ENCODE measurements around the gene INSRR.
A peak's percentile ranks its signal among the peaks of the same experiment; 100 is the strongest.

The INSRR gene

GRCh38 chr1:156858959-156859522 lies at the start of gene INSRR:
Gene INSRR, minus strand, starts transcription at chr1:156859117. Its CDS starts 496 bp downstream, at chr1:156858621.
- H3K36me3 Mint-ChIP-seq = no peaks in the 10 kb centered on the region
- H3K27ac Mint-ChIP-seq = no peak within 1 kb of the TSS
- peak within 1 kb of the TSS; percentile 85 for H3K4me3 Mint-ChIP-seq
- peaks cover 25% of the 10 kb centered on the region for H3K27me3 Mint-ChIP-seq
- no peaks in the 10 kb centered on the region for H3K9me3 Mint-ChIP-seq (ENCODE audit: low read depth)
- peaks cover 31% of the 10 kb centered on the region for H3K4me1 Mint-ChIP-seq (ENCODE audit: low read depth)

GRCh38 chr1:156908541-156908940 lies 49.6 kb upstream of the INSRR start:
- H3K9me3 Mint-ChIP-seq (ENCODE audit: low read depth) = no peaks in the 10 kb centered on the region
- H3K36me3 Mint-ChIP-seq = no peaks in the 10 kb centered on the region
- H3K4me3 Mint-ChIP-seq = no peak overlapping the region
- H3K27ac Mint-ChIP-seq = no peak overlapping the region
- H3K4me1 Mint-ChIP-seq (ENCODE audit: low read depth) = no peaks in the 10 kb centered on the region
- no peaks in the 10 kb centered on the region for H3K27me3 Mint-ChIP-seq

- Mint-ChIP-seq H3K36me3 (no peaks in the 10 kb centered on the region), H3K9me3 (ENCODE audit: low read depth) (no peaks in the 10 kb centered on the region), H3K27ac (no peak overlapping the region), H3K4me3 (no peak overlapping the region), H3K27me3 (no peaks in the 10 kb centered on the region), H3K4me1 (ENCODE audit: low read depth) (no peaks in the 10 kb centered on the region)
These were observed 47.4 kb upstream of the INSRR start for GRCh38 chr1:156906206-156906906.

- no peaks in the 10 kb centered on the region for H3K36me3 Mint-ChIP-seq
- no peaks in the 10 kb centered on the region for H3K4me1 Mint-ChIP-seq (ENCODE audit: low read depth)
- H3K4me3 Mint-ChIP-seq = no peak overlapping the region
- H3K27me3 Mint-ChIP-seq = no peaks in the 10 kb centered on the region
- H3K27ac Mint-ChIP-seq = no peak overlapping the region
- H3K9me3 Mint-ChIP-seq (ENCODE audit: low read depth) = no peaks in the 10 kb centered on the region
These were observed 46.7 kb upstream of the INSRR start for GRCh38 chr1:156905651-156906050.

- Mint-ChIP-seq H3K4me1 (ENCODE audit: low read depth) (no peaks in the 10 kb centered on the region), H3K36me3 (no peaks in the 10 kb centered on the region), H3K4me3 (no peak overlapping the region), H3K27me3 (no peaks in the 10 kb centered on the region), H3K27ac (no peak overlapping the region), H3K9me3 (ENCODE audit: low read depth) (no peaks in the 10 kb centered on the region)
These were observed 46.3 kb upstream of the INSRR start for GRCh38 chr1:156905176-156905575.

- Mint-ChIP-seq H3K4me1 (ENCODE audit: low read depth) (no peaks in the 10 kb centered on the region), H3K9me3 (ENCODE audit: low read depth) (no peaks in the 10 kb centered on the region), H3K27me3 (no peaks in the 10 kb centered on the region), H3K4me3 (no peak overlapping the region), H3K36me3 (no peaks in the 10 kb centered on the region), H3K27ac (no peak overlapping the region)
These were observed 45.5 kb upstream of the INSRR start for GRCh38 chr1:156904187-156904959.

GRCh38 chr1:156903328-156904091 lies 44.6 kb upstream of the INSRR start:
- Mint-ChIP-seq H3K4me3 (no peak overlapping the region), H3K4me1 (ENCODE audit: low read depth) (peaks cover 2% of the 10 kb centered on the region), H3K36me3 (no peaks in the 10 kb centered on the region), H3K27ac (no peak overlapping the region), H3K27me3 (peaks cover 1% of the 10 kb centered on the region), H3K9me3 (ENCODE audit: low read depth) (no peaks in the 10 kb centered on the region)

GRCh38 chr1:156901966-156902915 lies 43.3 kb upstream of the INSRR start:
- Mint-ChIP-seq H3K4me1 (ENCODE audit: low read depth) (peaks cover 8% of the 10 kb centered on the region), H3K4me3 (no peak overlapping the region), H3K27me3 (peaks cover 1% of the 10 kb centered on the region), H3K27ac (no peak overlapping the region), H3K9me3 (ENCODE audit: low read depth) (no peaks in the 10 kb centered on the region), H3K36me3 (no peaks in the 10 kb centered on the region)

- Mint-ChIP-seq H3K27me3 (peaks cover 1% of the 10 kb centered on the region), H3K9me3 (ENCODE audit: low read depth) (no peaks in the 10 kb centered on the region), H3K4me1 (ENCODE audit: low read depth) (peaks cover 8% of the 10 kb centered on the region), H3K27ac (no peak overlapping the region), H3K4me3 (no peak overlapping the region), H3K36me3 (no peaks in the 10 kb centered on the region)
These were observed 42.6 kb upstream of the INSRR start for GRCh38 chr1:156901590-156901900.

- no peaks in the 10 kb centered on the region for H3K36me3 Mint-ChIP-seq
- no peak overlapping the region for H3K27ac Mint-ChIP-seq
- H3K27me3 Mint-ChIP-seq = peaks cover 1% of the 10 kb centered on the region
These were observed 42.1 kb upstream of the INSRR start for GRCh38 chr1:156900896-156901589.

GRCh38 chr1:156899956-156900718 lies 41.2 kb upstream of the INSRR start:
- no peak overlapping the region for H3K4me3 Mint-ChIP-seq
- H3K27me3 Mint-ChIP-seq = peaks cover 2% of the 10 kb centered on the region
- no peaks in the 10 kb centered on the region for H3K9me3 Mint-ChIP-seq (ENCODE audit: low read depth)
- peaks cover 8% of the 10 kb centered on the region for H3K4me1 Mint-ChIP-seq (ENCODE audit: low read depth)
- no peak overlapping the region for H3K27ac Mint-ChIP-seq
- H3K36me3 Mint-ChIP-seq = no peaks in the 10 kb centered on the region

More at GRCh38 chr1:156900896-156901589, 42.1 kb upstream of the INSRR start:
- Mint-ChIP-seq H3K9me3 (ENCODE audit: low read depth) (no peaks in the 10 kb centered on the region), H3K4me1 (ENCODE audit: low read depth) (peaks cover 8% of the 10 kb centered on the region), H3K4me3 (no peak overlapping the region)

GRCh38 chr1:156898971-156899664 lies 40.2 kb upstream of the INSRR start:
- H3K27me3 Mint-ChIP-seq = peaks cover 4% of the 10 kb centered on the region

GRCh38 chr1:156898161-156898566 lies 39.2 kb upstream of the INSRR start:
- Mint-ChIP-seq H3K4me3 (no peak overlapping the region), H3K36me3 (no peaks in the 10 kb centered on the region), H3K27me3 (peaks cover 7% of the 10 kb centered on the region), H3K4me1 (ENCODE audit: low read depth) (peaks cover 12% of the 10 kb centered on the region), H3K9me3 (ENCODE audit: low read depth) (no peaks in the 10 kb centered on the region), H3K27ac (no peak overlapping the region)

More at GRCh38 chr1:156898971-156899664, 40.2 kb upstream of the INSRR start:
- H3K27ac Mint-ChIP-seq = no peak overlapping the region
- H3K4me1 Mint-ChIP-seq (ENCODE audit: low read depth) = peaks cover 9% of the 10 kb centered on the region
- H3K36me3 Mint-ChIP-seq = no peaks in the 10 kb centered on the region
- H3K4me3 Mint-ChIP-seq = no peak overlapping the region
- H3K9me3 Mint-ChIP-seq (ENCODE audit: low read depth) = no peaks in the 10 kb centered on the region

Data from activated naive CD8-positive, alpha-beta T cell (primary cell).